ENCODE results near the gene UNC13C. TPM values are rescaled to one million over a fixed set of nuclear protein-coding genes. Genes with fewer than 3 reads are reported as not detected.

The UNC13C gene
- polyA plus RNA-seq, 1 of the 3 experiments (the other 2 are of a cell fraction): not detected

GRCh38 chr15:54640873-54641272 lies 662.6 kb downstream of the UNC13C start:
- Histone ChIP-seq H3K9me2 (no peaks in the 10 kb centered on the region), H3F3A (replicated peaks; ENCODE audit: insufficient read depth) (no peaks in the 10 kb centered on the region), H3K79me2 (ENCODE audit: insufficient read depth) (no peaks in the 10 kb centered on the region), H3K4me3 (ENCODE audit: low read depth in 2 of 2, low read length in 1 of 2) (no peak overlapping the region), H4K20me1 (ENCODE audit: insufficient read depth) (no peaks in the 10 kb centered on the region), H3K27me3 (ENCODE audit: insufficient read depth) (no peaks in the 10 kb centered on the region), H2AFZ (ENCODE audit: low read depth) (no peak overlapping the region), H3K4me1 (ENCODE audit: control insufficient read depth in 1 of 2, insufficient read depth in 2 of 2, low read depth in 1 of 2, low read length in 1 of 2) (no peaks in the 10 kb centered on the region), H3K9ac (no peak overlapping the region), H3K4me2 (no peak overlapping the region), H3K36me3 (replicated peaks in 1 of 2; ENCODE audit: control insufficient read depth in 1 of 2, insufficient read depth in 2 of 2, low read length in 1 of 2) (no peaks in the 10 kb centered on the region), H3K9me3 (no peaks in the 10 kb centered on the region), H3K27ac (ENCODE audit: low read depth in 2 of 2, low read length in 1 of 2) (no peak overlapping the region)
- WGBS (ENCODE audit: low lambda C conversion rate): 3% methylated on average over 2 of the region's 2 CpGs
- ChIA-PET POLR2A (no interaction called here), CTCF (no interaction called here)
- TF ChIP-seq MXI1 (IDR thresholded peaks at IDR 0.05; ENCODE audit: low read depth, low read length) (no peak), ZBTB33 (IDR thresholded peaks at IDR 0.05; ENCODE audit: borderline replicate concordance, low read depth) (no peak), SIN3A (IDR thresholded peaks at IDR 0.05; ENCODE audit: borderline replicate concordance, low read depth, low read length) (no peak), PBX3 (IDR thresholded peaks at IDR 0.05) (no peak), RAD21 (IDR thresholded peaks at IDR 0.05; ENCODE audit: low read length) (no peak), RFX5 (IDR thresholded peaks at IDR 0.05; ENCODE audit: low read length) (no peak)
- DNase-seq: no peak

- Histone ChIP-seq H2AFZ (ENCODE audit: low read depth) (no peak overlapping the region), H3K36me3 (replicated peaks in 1 of 2; ENCODE audit: control insufficient read depth in 1 of 2, insufficient read depth in 2 of 2, low read length in 1 of 2) (no peaks in the 10 kb centered on the region), H3K27ac (ENCODE audit: low read depth in 2 of 2, low read length in 1 of 2) (no peak overlapping the region), H3K27me3 (ENCODE audit: insufficient read depth) (no peaks in the 10 kb centered on the region), H3F3A (replicated peaks; ENCODE audit: insufficient read depth) (no peaks in the 10 kb centered on the region), H3K9me2 (no peaks in the 10 kb centered on the region), H3K4me3 (ENCODE audit: low read depth in 2 of 2, low read length in 1 of 2) (no peak overlapping the region), H4K20me1 (ENCODE audit: insufficient read depth) (no peaks in the 10 kb centered on the region), H3K9me3 (no peaks in the 10 kb centered on the region), H3K9ac (no peak overlapping the region), H3K79me2 (ENCODE audit: insufficient read depth) (no peaks in the 10 kb centered on the region), H3K4me2 (no peak overlapping the region), H3K4me1 (ENCODE audit: control insufficient read depth in 1 of 2, insufficient read depth in 2 of 2, low read depth in 1 of 2, low read length in 1 of 2) (no peaks in the 10 kb centered on the region)
- ChIA-PET POLR2A (no interaction called here), CTCF (interaction anchor here (0.9 kb wide), 1 partner anchor 31 kb away, joined by 3 read pairs; no protein-coding TSS in a partner anchor)
- no peak for DNase-seq
- 0% methylated on average over 2 of the region's 2 CpGs for WGBS (ENCODE audit: low lambda C conversion rate)
- TF ChIP-seq IRF3 (IDR thresholded peaks at IDR 0.05; ENCODE audit: low read depth, low read length) (no peak), POLR2AphosphoS5 (IDR thresholded peaks at IDR 0.05; ENCODE audit: low read depth, low read length) (no peak), EP300 (IDR thresholded peaks at IDR 0.05; ENCODE audit: borderline replicate concordance in 1 of 2, low read depth in 1 of 2, low read length in 1 of 2) (no peak), RAD21 (IDR thresholded peaks at IDR 0.05; ENCODE audit: low read length) (no peak)
Observed at GRCh38 chr15:54644796-54645195, 666.6 kb downstream of the UNC13C start.
